Measurements from ENCODE around the gene CNPY1. TPM values are rescaled to one million over a fixed set of nuclear protein-coding genes. Genes with fewer than 3 reads are reported as not detected.

CNPY1 gene
- total RNA-seq, 1 donor from 2014 or later, result not detected

DNA sequence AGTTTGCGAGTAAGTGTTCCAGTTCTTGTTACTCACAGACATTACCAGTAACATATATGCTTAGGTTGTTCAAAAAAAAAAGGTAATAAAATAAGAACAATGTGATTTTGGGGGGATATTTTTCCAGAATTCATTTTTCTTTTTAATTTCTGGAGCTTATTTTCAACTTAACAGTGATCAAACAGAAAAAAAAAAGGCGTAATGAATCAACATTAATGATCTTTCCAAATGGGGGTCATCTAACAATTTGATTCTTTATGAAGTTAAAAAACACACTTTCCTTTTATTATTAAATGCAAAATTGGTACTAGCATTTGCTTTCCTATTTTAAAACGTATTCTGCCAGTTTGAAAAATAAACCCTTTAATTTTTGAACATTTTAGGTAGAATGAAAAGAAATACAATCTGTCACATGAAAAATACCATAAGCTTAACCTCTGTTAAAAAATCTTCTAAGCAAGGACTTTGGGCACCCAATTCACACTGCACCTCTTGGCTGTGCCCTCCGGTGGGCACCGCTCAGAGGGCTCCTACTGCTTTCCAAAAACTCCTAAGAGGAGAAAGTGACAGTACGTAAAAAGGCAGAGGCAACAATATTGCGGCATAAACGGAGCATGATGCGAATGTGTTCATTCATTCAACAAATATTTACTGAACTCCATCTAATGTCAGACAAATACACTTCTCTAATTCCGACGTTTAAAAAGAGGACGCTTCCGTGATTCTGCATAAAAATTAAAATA lies 32.6 kb downstream of the CNPY1 start:
- DNase-seq (ENCODE audit: low read depth, low spot score), result no peak

DNA sequence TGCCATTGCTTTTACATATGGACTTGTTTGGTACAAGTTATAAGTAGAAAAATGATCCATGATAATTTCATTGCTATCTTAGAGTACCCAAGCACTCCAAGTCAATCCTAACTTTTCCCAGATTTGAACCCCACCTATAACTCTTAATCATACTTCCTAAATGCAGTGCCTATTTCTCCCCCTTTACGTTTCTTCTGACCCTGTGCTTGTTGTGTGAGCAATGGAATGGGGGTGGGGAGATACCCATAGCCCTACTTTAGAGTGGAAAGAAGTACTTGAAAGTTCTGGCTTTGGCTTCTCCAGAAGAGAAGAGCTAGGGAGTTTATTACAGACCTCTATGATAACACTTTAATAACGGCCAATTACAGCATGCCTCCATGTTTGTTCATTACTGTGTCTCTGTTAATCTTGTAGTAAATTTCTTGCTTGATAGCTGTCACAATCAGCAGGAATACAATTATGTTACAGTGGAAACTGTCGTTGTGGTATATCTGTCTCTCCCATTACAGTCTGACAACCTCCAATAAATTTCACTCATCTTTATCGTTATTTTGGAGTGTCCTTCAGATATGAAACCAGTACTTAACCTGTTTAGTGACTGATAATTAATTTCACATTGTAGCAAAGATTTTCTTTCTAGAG lies 34.0 kb downstream of the CNPY1 start:
- DNase-seq (ENCODE audit: low read depth, low spot score), result no peak

DNA sequence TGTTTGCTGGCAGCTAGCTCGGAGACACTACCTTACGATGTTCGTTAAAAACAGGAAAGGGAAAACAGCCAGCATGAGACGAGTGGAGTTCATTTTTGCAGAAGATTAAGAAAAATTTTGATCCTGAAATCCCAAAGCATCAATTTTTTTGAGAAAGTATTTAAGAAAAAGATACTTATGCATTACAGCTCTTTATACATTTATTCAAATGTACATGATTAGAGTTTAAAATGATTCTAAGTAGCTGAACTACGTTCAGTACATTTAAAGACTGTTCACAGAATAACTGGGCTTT lies 34.7 kb downstream of the CNPY1 start:
- DNase-seq (ENCODE audit: low read depth, low spot score), result no peak

DNA sequence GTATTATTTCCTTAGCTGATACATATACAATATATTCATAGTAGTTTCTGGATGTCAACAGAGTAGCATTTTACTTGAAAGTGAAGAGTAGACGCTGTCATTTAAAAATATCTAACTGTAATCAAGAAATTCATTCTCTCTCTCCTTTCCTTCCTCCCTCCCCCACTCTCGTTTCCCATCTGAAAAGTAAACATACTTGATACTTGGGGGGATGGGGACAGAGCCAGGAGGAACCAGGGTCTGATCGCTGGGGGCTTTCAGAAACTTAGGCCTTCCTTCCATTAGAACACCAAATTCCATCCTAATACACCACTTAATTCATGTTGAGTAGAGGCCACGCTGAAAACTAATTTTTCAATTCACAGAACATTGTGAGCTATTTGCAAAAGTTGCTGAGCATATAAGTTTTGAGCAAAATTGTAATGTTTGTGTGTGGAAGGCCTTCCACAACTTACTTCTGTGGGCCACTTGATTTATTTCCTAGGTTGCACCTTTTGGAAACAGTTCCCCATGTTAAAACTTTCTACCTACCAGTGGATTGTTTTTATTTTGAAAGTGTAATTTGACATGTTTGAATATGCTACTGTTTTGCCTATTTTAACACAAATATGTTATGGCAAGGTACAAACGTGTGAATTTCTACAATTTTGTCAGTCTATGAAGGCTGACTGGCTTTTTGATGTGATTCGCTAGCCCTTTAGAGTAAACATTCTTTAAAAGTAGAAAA lies 35.2 kb downstream of the CNPY1 start:
- DNase-seq (ENCODE audit: low read depth, low spot score), result no peak

DNA sequence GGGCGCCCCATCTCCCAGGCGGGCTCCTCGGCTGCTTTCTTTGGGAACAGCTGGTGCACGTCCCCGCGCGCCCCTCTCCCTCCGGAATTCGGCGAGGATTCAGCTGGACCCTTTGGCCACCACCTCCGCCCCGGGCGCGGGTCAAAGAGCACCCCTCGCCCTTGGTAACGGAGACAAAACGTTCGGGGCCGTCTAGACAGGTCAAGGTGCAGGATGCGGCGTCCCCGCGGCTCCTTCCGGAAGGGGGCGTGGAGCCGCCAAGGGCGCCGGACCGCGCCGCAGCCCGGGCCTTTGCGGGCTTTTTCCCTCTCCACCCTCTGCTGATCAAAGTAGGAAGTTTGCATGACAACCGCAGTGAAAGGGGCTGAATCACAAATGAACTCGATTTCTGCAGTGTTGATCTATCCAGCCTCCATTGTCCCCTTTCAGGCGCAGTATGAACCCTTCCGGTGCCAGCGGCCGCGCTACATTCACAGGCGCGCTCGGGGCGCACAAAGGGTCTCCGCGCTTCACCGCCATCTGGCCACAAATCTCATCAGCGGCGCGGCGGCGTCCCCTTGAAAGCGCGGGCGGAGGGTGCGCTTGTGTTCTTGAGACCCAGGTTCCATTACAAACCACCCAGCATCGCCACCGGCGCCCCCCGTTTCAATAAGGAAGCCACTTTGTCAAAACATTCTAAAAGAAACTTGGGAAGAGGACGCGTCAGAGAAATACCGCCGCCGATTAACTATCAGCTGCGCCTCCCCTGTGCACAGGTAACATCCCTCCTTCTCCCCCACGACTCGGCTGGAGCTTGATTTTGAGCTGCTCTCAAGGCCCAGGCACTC lies 36.4 kb downstream of the CNPY1 start:
- no peak for DNase-seq (ENCODE audit: low read depth, low spot score)

DNA sequence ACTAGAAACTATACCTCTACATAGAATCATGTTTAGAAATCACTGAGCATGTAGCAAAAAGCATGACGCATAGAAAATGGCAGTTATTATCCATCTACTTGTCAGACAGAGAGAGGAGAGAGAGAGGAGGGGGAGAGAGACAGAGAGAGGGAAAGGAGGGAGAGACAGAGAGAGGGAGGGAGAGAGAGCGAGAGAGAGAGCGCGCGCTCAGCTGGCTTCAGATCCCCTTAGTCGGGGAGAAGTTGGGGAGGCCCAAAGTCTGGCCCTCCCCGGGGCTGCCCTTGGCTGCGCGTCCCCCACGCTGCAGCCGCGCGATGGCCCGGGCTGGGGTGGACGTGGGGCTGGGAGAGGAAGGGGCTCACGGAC lies 37.0 kb downstream of the CNPY1 start:
- no peak for DNase-seq (ENCODE audit: low read depth, low spot score)

DNA sequence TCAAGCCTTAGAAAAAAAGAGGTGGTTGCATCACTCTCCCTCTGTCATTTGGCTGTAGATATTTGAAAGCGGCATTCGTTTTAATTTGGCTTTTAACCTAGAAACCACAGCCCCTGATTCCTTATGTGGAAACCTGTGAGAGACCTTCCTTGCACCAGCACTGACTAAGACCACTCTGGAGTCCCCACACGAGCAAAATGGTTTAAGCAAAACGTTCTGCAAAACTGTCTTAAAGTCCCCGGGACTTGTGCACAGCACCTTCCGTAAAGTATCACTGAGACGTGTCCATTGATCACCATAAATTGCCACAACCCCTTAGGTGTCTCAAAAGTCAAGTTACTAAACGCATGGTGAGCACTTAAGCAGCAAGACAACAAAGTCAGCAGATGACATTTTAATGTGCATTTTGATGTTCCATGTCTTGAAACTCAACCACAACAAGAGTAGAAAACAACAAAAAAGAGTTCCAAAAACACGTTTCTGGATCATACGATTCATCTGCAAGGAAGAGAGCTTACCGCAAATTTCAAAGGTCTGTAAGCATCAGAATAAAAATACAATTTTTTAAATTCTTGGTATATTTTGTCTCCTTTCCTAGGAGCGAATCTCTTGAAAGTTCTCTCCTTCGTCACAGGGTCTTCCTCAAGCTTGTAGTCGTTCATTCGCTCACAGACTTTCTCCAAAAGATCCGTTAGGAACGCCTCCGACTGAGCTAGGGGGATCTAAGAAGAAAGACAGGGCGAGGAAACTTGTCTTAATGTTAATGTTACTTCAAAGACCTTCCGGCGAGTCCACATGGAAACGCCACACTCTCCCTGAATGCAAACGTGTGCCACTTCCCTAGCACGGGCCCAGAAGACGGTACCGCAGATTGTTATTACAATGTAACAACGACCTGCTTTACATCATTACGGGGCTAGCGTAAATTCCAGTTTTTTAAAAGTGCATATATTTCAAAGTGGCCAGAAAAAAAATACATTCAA lies 37.7 kb downstream of the CNPY1 start:
- DNase-seq (ENCODE audit: low read depth, low spot score), result no peak

DNA sequence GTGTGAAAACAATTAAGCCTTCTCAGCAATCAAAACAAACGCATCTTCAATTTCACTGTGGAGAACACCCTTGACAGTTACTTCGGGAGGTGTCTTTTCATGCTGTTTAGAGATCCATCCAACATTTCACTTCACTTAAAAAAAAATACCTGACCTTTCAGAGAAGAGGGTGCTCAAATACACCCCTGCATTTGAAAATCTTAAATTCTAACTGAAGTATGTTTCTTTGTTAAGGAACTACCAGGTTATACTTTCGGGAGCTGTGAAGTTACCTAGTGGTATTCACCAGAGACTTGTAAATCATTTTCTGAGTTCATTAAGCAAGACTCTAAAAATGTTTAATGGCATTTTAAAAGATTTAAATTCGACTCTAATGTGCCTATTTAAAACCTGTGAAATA lies 38.8 kb downstream of the CNPY1 start:
- no peak for DNase-seq (ENCODE audit: low read depth, low spot score)

DNA sequence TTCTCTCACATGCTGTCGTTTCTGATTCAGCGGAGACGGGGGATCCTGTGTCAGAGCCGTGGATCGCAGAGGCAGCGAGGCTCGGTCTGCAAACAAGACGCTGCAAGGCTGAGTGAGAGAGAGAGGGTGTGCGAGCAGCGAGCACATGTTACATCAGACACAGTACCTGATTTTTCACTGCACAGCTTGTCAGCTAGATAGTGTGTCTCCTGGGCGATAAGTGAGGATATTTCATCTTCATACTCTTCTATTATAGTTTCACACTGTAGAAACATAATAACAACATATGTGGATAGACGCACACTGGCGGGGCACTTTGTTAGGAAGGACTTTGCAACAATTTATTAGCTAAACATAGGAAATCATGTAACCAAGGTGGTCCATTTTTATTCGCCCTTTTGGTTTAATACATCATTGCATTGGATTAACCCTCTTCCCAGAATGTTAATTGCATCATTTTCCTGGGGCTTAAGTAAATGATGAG lies 39.5 kb downstream of the CNPY1 start:
- no peak for DNase-seq (ENCODE audit: low read depth, low spot score)

DNA sequence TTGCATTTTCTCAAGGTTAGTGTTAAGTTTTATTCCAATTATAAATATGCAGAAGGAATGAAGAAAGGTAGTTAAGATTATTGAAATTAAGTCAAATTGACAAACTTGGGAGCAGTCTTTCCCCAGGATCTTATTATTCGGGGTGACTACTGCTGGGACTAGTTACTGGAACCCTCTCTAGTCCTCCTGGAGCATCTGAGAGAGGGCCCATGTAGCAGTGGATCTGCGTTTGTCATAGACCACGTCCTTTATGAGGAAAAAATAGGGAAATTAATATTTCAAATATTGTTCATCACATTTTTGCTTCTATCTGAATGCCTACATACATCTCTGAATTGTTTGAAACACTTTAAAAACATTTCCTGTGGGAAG lies 41.0 kb downstream of the CNPY1 start:
- DNase-seq (ENCODE audit: low read depth, low spot score), result no peak

DNA sequence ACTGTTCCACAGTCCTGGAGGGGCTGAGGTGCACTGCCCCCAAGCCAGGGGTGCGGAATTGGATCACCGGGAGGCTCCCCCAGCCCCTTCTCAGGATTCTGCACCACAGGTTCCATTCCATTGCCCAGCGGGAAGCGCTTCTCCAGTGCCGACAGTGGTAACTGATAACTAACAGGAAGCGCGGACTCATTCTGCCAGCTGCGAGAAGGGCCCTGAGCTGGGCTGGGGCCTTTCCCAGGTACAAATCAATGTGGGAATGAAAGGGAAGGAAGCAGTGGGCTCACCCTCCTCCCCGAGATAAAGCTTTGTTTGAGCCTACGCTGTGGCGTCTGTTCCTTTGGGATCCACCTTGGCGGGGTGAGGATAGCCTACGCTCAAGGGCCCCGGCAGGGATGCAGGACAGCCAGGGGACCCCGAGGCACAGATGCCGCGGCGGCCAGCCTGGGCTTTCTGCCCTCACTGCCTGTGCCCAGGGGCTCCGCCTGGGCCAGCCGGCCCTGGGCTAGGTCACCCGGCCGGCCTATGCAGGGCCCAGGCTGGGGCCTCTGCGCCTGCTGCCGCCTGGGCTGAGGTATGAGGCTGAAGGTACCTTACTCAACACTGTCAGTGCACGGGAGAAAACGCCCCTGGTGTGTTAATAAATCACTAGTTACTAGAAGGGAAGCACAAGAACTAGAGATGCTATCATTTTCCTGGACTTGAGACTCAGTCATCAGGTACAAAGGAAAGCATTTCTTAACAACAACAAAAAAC lies 49.0 kb downstream of the CNPY1 start:
- no peak for DNase-seq (ENCODE audit: low read depth, low spot score)

DNA sequence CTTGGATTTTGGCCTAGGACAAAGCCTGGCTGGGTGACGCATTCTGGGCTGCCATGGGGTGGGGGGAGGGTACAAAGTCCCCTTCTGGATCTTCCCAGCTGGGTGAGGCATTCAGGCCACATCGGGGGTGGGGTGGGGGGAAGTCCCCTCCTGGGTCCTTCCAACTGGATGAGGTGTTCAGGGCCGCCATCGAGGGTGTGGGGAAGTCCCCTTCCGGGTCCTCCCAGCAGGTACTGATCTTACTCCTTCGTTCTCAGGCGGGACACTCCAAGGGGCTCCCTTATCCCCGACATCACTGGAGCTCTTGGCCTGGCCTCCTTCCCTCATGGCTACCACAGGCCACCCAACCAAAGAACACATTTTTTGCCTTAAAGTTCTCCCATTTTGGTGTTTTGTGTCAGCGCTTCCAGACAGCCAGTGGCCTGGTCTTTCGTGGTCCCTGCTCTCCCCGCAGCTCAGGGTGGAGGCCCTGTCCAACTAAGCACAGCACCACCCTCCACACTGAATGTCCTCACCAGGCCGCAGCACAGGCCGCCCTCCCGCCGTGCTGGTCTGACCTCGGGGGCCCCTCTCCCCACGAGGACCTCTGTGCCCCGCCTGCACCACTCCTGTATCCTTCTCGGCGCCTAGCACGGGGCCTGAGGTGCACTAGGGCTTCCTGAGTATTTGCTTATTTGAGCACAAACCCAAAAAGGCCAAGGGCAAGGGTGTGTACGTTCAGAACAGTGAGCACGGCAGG lies 49.9 kb downstream of the CNPY1 start:
- DNase-seq (ENCODE audit: low read depth, low spot score), result no peak

DNA sequence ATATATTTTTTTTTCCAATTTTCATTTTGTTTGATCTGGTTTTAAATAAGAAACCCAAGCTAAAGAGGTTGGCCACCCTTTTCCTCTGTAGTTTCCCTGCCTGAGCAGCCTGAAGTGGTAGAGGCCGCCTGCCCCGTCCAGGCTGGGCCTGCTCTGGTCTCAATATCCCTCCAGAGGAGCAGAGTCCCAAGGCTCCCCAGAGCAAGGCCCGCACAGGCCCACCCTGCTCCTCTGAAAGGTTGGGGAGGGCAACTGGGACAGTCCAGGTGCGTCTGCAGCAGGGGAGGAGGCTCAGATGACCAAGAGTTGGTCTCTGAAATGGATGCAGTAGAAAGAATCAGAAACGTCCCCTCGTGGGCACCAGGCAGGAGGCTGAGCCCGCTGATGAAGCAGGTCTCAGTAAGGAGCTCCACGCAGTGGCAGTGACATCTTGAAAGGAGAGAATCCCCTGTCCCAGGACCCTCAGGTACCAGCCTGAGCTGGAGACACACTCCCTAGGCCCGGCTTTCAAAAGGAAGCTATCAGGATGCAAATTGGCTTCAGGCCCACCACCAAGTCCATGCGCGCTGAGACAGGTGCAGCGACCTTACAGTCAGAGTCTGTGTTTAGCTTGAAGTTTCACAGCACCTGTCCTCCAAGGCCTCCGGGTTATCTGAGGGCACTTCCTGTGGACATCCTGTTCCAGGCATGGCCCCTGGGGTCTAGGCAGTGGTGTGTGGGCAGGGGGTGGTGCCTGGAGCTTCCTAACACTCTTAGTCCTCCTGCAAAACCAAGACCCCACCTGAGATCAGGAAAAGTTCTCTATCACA lies 50.7 kb downstream of the CNPY1 start:
- no peak for DNase-seq (ENCODE audit: low read depth, low spot score)

DNA sequence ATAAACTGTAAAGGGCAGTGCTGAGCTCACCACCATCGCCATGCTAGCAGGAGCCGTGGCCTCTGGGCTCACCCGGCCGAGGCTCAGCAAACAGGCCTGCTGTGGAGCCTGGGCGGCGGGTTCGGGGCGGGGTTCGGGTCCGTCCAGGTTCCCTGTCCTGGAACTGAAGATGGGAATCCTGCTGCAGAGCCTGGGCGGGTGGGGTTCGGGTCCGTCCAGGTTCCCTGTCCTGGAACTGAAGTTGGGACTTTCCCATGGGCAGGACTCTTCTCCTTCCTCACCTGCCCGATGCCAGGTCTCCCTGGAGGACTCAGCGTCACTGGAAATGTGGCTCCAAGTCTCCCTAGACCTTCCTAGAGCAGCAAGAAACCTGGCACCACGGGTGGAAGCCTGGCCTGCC lies 51.8 kb downstream of the CNPY1 start:
- DNase-seq (ENCODE audit: low read depth, low spot score), result no peak

DNA sequence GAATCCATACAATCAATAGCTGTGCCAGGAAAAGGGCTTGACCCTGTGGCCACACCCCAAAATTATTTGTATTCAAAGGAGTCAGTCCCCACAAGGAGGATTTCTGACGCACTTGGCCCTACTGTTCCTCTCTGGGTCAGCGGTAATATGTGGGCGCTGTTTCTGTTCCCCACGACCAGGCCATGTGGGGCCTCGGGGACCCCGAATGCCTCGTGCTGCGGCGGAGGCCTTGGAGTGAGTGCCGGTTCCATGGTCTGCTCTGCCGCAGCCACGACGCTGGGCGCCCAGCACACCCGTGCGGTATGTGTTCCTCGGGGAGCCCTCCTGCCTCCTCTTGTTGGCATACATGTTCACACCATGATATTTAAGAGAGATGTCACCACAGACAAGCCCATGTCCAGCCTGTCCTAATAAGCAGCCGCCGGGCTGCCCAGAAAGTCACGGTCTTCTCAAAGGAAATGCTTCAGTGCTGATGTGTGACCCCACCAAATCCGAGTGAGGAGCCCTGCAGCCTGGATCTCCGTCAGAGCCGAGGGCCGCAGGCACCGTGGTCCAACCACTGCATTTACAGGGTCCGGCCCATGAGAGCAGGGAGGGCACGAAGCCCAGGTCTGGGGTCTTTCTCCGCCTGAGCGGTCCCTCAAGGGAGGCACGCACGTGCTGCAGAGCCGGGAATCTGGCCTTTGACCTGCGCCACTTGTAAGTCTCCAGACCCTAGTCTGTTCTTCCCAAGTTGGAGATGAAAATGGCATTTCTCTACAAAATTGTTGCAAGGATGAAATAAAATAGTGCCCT lies 52.4 kb downstream of the CNPY1 start:
- no peak for DNase-seq (ENCODE audit: low read depth, low spot score)

DNA sequence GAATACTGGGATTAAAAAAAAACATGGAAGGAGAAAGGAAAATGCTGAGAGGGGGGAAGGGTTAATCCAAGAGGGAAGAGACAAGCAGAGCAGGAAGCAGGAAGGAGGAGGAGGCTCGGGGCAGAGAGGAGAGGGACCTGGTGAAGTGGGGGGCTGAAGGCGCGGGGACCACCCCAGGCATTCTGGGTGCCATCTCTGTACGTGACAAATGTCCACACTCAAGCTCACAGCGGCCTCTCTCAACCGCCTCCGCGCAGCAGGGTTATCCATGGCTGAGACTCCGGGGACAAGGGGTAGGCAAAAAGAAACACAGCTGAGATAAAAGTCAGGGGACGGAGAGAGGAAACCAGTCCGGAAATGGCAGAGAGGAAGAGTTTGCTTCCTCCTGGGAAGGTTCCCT lies 54.5 kb downstream of the CNPY1 start:
- no peak for DNase-seq (ENCODE audit: low read depth, low spot score)
